ENCODE measurements around the gene KIRREL3. TPM values are rescaled to one million over a fixed set of nuclear protein-coding genes. Genes with fewer than 3 reads are reported as not detected.

KIRREL3 gene
- total and polyA plus RNA-seq, 9 of the 15 experiments (the other 6 are each of a cell fraction or from before 2014, with no cell fraction given) = 0.04 to 0.10 TPM; not detected in 7

DNA sequence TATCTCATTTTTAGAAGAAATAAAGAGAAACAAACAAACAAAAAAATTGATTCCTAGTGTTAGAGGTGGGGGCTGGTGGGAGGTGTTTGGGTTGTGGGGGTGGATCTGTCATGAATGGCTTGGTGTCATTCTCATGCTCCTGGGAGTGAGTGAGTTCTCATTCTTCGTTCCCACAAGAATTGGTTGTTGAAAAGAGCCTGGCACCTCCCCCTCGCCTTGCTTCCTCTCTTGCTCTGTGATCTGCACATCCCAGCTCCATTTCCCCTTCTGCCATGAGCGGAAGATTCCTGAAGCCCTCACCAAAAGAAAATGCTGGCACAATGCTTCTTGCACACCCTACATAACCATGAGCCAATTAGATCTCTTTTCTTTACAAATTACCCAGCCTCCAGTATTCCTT lies 367.2 kb downstream of the KIRREL3 start:
- H2AFZ ChIP-seq (ENCODE audit: low read depth, low read length) = no peak overlapping the region
- intact Hi-C loops (cut with micrococcal nuclease) = no loop called here
- 2% methylated on average over 3 of the region's 3 CpGs for WGBS (ENCODE audit: insufficient coverage, low coverage, missing lambda C conversion rate)
- no peaks in the 10 kb centered on the region for H3K36me3 ChIP-seq (ENCODE audit: control insufficient read depth, insufficient read depth, low read length)
- DNase-seq (ENCODE audit: extremely low read depth in 1 of 4, low spot score in 3 of 4) (no peak), FAIRE-seq (no peak), ATAC-seq (no peak)
- CTCF ChIA-PET (ENCODE audit: low intra/inter-chr PET ratio) = no interaction called here
- POLR2A ChIA-PET = no interaction called here
- H4K20me1 ChIP-seq (replicated peaks; ENCODE audit: control insufficient read depth, insufficient read depth, low read length) = no peaks in the 10 kb centered on the region; the same call in 1 of the 2 replicates
- BruUV-seq (replicated peaks) = no TSS peak
- no peak overlapping the region for H3K4me3 ChIP-seq
- TF ChIP-seq ZEB2 (IDR thresholded peaks at IDR 0.05) = no peak
- TF ChIP-seq KDM4B (IDR thresholded peaks at IDR 0.05; ENCODE audit: borderline replicate concordance in 2 of 2, low read depth in 1 of 2) = no peak
- TF ChIP-seq GTF2F1 (IDR thresholded peaks at IDR 0.05; ENCODE audit: low read depth, low read length) = no peak
- no peak for TF ChIP-seq EWSR1 (IDR thresholded peaks at IDR 0.05; ENCODE audit: borderline replicate concordance, low read depth, partially characterized antibody)
- TF ChIP-seq ARID1B (IDR thresholded peaks at IDR 0.05) = no peak
- no peak for TF ChIP-seq ZZZ3 (IDR thresholded peaks at IDR 0.05)
- no peak for TF ChIP-seq ZNF561 (CRISPR knock-in tag; conservative IDR thresholded peaks at IDR 0.05)
- TF ChIP-seq STAT5B (CRISPR knock-in tag; IDR thresholded peaks at IDR 0.05) = no peak
- TF ChIP-seq ELF4 (CRISPR knock-in tag; IDR thresholded peaks at IDR 0.05) = no peak
- no peak for TF ChIP-seq ZNF644 (tag; IDR thresholded peaks at IDR 0.05; ENCODE audit: low read depth)
- TF ChIP-seq TAF15 (IDR thresholded peaks at IDR 0.05; ENCODE audit: low read depth, low read length) = no peak
- TF ChIP-seq, protein P1, sequence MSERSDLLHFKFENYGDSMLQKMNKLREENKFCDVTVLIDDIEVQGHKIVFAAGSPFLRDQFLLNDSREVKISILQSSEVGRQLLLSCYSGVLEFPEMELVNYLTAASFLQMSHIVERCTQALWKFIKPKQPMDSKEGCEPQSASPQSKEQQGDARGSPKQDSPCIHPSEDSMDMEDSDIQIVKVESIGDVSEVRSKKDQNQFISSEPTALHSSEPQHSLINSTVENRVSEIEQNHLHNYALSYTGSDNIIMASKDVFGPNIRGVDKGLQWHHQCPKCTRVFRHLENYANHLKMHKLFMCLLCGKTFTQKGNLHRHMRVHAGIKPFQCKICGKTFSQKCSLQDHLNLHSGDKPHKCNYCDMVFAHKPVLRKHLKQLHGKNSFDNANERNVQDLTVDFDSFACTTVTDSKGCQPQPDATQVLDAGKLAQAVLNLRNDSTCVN (CRISPR knock-in tag; IDR thresholded peaks at IDR 0.05) = no peak
- TF ChIP-seq, protein P2, sequence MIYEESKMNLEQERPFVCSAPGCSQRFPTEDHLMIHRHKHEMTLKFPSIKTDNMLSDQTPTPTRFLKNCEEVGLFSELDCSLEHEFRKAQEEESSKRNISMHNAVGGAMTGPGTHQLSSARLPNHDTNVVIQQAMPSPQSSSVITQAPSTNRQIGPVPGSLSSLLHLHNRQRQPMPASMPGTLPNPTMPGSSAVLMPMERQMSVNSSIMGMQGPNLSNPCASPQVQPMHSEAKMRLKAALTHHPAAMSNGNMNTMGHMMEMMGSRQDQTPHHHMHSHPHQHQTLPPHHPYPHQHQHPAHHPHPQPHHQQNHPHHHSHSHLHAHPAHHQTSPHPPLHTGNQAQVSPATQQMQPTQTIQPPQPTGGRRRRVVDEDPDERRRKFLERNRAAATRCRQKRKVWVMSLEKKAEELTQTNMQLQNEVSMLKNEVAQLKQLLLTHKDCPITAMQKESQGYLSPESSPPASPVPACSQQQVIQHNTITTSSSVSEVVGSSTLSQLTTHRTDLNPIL (CRISPR knock-in tag; IDR thresholded peaks at IDR 0.05) = no peak
- TF ChIP-seq, protein P3, sequence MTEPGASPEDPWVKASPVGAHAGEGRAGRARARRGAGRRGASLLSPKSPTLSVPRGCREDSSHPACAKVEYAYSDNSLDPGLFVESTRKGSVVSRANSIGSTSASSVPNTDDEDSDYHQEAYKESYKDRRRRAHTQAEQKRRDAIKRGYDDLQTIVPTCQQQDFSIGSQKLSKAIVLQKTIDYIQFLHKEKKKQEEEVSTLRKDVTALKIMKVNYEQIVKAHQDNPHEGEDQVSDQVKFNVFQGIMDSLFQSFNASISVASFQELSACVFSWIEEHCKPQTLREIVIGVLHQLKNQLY (CRISPR knock-in tag; conservative IDR thresholded peaks at IDR 0.05) = no peak
- no peak for TF ChIP-seq TEAD4 (IDR thresholded peaks at IDR 0.05; ENCODE audit: low read length)
- TF ChIP-seq TEAD4 (CRISPR knock-in tag; IDR thresholded peaks at IDR 0.05; ENCODE audit: borderline replicate concordance) = no peak
- TF ChIP-seq, protein P4, sequence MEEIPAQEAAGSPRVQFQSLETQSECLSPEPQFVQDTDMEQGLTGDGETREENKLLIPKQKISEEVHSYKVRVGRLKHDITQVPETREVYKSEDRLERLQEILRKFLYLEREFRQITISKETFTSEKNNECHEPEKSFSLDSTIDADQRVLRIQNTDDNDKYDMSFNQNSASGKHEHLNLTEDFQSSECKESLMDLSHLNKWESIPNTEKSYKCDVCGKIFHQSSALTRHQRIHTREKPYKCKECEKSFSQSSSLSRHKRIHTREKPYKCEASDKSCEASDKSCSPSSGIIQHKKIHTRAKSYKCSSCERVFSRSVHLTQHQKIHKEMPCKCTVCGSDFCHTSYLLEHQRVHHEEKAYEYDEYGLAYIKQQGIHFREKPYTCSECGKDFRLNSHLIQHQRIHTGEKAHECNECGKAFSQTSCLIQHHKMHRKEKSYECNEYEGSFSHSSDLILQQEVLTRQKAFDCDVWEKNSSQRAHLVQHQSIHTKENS (CRISPR knock-in tag; IDR thresholded peaks at IDR 0.05) = no peak
- TF ChIP-seq DDX20 (tag; IDR thresholded peaks at IDR 0.05; ENCODE audit: low read depth) = no peak
- no peak for TF ChIP-seq MEF2A (IDR thresholded peaks at IDR 0.05; ENCODE audit: control insufficient read depth, low read depth, low read length)
- TF ChIP-seq TEAD1 (CRISPR knock-in tag; IDR thresholded peaks at IDR 0.05) = no peak
- no peaks in the 10 kb centered on the region; a peak in 1 of 5 replicates for H3K27me3 ChIP-seq (ENCODE audit: control insufficient read depth in 2 of 2, insufficient read depth in 2 of 2, low read length in 2 of 2)
- no peak overlapping the region for H3K9ac ChIP-seq (ENCODE audit: insufficient read depth in 1 of 2, low read depth in 2 of 2, low read length in 2 of 2)
- H3K9me1 ChIP-seq (ENCODE audit: control insufficient read depth, insufficient read depth, low read length) = no peaks in the 10 kb centered on the region
- no peak overlapping the region for H3K4me2 ChIP-seq (ENCODE audit: insufficient read depth, low read length)
- in situ Hi-C loops (cut with MboI) = no loop called here
- H3K9me3 ChIP-seq (replicated peaks; ENCODE audit: control insufficient read depth, insufficient read depth, low read depth, low read length) = no peaks in the 10 kb centered on the region
- H3K79me2 ChIP-seq (ENCODE audit: control insufficient read depth, insufficient read depth, low read length) = no peaks in the 10 kb centered on the region
- no peaks in the 10 kb centered on the region for H3K4me1 ChIP-seq (replicated peaks in 1 of 2; ENCODE audit: control insufficient read depth in 2 of 2, insufficient read depth in 2 of 2, low read length in 2 of 2)
- H3K27ac ChIP-seq (ENCODE audit: extremely low read depth, low read depth, low read length) = no peak overlapping the region

Measured in K562 (cell line).